ENCODE results near the gene RFX2. TPM values are rescaled to one million over a fixed set of nuclear protein-coding genes. Genes with fewer than 3 reads are reported as not detected.
"Not testable (repeated sequence)": the region's sequence is repeated elsewhere in the genome, so short reads cannot be mapped to it uniquely, and the experiment has no call there.

Gene RFX2
- polyA plus RNA-seq, 5 donors: 12.2 to 16.8 (median 14.5) TPM

- DNase-seq: no peak
These were observed 135.4 kb downstream of the RFX2 start for GRCh38 chr19:5974721-5975387.

DNA sequence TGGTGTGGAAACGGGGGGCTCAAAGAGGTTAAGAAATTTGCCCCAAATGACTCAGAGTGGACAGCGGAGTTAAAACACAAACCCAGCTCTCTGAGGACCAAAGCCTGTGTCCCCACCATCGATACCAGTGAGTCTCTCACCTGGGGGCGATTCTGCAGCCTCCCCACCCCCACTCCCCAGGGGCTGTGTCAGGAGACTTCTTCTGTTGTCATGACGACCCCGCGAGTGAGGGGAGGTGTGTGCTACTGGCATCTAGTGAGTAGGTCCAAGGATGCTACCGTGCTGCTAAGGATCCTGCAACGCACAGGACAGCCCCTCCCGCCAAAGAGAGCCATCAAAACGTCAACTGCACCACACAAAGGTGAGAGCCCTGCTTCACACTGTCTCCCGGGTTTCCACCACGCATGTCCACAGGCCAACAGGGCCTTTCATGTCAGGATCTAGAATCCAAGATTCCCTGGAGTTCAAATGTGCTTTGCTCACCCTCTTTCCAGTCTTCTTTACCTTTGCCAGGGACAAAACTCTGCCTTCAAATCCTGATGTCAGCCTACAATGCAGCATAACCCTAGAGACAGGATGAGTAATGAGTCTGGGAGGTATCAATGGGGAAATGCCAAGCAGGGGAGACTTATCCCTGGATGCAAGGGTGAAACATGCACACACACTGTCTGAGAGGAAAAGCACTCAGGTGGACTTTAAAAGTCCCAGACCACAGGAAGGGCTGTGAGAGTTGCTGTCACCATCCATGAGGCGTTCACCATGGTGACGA is 136.2 kb downstream of the RFX2 start:
- no peak for DNase-seq

- DNase-seq: no peak
These were observed 136.9 kb downstream of the RFX2 start for GRCh38 chr19:5973376-5973775.

DNA sequence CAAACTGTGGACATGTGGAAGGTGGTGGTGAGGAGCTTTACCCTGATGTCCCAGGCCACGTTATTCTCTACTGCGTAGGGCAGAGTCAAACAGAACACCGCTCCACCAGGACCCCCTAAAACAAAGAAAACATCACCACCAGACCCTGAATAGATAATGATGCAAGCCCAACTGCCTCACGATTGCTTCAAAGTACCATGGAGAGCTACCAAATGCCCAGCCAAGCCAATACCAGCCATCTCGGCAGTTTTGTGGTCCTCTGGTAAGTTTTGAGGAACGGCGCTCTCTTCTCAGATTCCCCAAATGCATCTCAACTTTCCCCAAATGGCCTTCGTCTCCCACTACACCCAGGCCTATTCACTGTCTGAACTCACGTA is 138.0 kb downstream of the RFX2 start:
- DNase-seq: no peak

- no peak for DNase-seq
These were observed 138.5 kb downstream of the RFX2 start for GRCh38 chr19:5971714-5972354.

GRCh38 chr19:5969476-5969875 is 140.8 kb downstream of the RFX2 start:
- DNase-seq: no peak

DNA sequence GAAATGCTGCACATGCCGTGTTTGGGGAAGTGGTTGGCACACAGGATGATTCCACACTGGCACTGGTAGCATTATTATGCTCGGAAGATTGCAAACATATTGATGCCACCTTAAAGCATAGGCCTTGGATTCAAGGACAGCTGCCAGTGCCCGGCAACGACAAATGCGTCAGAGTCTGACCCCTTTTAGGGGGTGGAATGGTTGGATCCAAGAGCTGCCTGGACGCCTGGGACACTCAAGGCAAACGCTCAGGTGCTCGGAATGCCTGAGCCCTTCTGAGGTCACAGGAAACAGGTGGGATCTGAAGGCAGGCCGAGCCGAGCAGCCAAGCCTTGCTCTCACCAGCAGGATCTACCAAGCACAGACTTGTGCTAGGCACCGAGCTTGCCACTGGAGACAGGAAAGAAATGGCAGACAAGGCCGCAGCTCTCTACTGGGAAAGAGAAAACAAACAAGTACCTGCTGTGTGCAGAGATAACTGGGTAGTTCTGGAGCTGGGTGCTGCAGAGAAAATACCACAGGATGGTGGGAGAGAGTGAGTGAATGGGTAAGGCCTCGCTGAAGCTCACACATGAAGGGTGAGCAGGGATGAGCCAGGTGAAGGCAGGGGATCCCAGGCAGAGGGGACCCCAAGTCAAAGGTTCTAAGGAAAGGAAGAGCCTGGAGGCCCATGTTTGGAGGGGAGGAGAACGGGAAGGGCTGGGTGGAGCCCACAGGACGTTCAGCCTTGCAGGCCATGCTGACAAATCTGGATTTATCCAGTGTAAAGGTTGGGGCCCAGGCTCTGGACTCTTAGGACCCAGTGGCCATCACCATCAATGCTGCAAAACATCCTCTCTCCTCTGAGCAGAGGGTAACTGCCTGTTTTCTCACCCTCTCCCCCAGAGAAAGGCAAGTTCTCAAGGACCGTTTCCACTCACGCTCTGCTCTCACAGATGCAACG is 141.6 kb downstream of the RFX2 start:
- no peak for DNase-seq

DNA sequence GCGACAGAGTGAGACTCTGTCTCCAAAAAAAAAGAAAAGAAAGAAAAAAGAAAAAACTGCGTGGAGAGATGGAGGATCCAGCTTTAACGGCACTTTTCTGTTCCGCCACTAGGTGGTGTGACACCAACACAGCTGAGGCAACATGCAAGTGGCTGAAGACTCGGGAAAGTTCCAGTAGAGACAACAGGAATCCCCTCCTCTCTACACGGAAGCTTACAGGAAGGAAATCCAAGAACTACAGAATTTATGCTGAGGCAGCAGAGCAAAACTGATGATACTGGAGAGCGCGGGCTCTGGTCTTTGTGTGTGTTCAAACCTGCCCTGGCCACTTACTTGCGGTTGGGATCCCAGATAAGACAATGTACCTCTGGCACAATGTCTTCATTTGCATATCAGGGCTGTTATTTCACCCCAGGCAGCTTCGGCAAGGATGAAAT is 142.3 kb downstream of the RFX2 start:
- DNase-seq: peak; percentile 67 to 75

DNA sequence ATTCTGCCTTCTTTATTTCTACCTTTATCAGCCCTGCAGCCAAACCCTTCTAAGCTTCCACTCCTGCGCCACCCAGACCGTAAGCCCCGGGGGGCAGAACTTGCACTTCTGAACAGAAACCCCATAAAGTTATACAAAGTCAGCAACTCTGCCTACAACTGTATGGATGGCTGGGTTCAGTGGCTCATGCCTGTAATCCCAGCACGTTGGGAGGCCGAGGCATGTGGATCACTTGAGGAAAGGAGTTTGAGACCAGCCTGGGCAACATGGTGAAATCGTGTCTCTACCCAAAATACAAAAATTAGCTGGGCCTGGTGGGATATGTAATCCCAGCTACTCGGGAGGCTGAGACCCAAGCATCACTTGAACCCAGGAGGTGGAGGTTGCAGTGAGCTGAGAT is 142.7 kb downstream of the RFX2 start:
- no peak for DNase-seq

- no peak for DNase-seq
These were observed 143.4 kb downstream of the RFX2 start for GRCh38 chr19:5966941-5967340.

DNA sequence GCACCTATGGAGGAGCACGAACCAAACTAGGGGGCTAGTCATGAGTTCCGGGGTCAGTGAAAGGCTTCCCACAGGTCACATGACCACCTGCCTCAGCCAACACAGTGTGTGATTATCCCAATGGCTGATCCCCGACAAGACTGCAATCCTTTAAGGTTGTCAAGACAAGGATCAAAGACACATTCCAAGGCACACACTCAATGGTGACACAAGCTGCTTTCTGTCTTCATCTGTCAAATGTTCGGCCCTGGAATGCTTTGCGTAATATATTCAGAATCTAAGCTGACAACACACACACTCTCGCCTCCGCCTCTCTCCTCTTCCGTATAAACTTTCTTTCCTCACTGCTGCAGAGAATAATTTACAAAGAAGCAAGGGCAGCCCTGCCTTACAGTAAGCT is 144.1 kb downstream of the RFX2 start:
- peak; percentile 74 to 80 for DNase-seq

- no peak for DNase-seq
These were observed 145.3 kb downstream of the RFX2 start for GRCh38 chr19:5964816-5965565.

- DNase-seq: no peak
These were observed 146.4 kb downstream of the RFX2 start for GRCh38 chr19:5963855-5964254.

DNA sequence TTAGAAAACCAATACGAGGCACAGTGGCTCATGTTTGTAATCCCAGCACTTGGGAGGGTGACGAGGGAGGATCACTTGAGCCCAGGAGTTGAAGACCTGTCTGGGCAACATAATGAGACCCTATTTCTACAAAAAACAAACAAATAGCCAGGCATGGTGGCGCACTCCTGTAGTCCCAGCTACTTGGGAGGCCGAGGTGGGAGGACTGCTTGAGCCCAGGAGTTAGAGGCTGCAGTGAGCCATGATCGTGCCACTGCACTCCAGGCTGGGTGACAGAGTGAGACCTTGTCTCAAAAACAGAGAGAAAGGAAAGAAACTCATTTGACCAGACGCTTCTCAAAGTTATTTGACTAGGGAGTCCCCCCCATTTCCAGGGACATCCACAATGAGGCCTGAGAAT is 147.0 kb downstream of the RFX2 start:
- not testable (repeated sequence) for DNase-seq

DNA sequence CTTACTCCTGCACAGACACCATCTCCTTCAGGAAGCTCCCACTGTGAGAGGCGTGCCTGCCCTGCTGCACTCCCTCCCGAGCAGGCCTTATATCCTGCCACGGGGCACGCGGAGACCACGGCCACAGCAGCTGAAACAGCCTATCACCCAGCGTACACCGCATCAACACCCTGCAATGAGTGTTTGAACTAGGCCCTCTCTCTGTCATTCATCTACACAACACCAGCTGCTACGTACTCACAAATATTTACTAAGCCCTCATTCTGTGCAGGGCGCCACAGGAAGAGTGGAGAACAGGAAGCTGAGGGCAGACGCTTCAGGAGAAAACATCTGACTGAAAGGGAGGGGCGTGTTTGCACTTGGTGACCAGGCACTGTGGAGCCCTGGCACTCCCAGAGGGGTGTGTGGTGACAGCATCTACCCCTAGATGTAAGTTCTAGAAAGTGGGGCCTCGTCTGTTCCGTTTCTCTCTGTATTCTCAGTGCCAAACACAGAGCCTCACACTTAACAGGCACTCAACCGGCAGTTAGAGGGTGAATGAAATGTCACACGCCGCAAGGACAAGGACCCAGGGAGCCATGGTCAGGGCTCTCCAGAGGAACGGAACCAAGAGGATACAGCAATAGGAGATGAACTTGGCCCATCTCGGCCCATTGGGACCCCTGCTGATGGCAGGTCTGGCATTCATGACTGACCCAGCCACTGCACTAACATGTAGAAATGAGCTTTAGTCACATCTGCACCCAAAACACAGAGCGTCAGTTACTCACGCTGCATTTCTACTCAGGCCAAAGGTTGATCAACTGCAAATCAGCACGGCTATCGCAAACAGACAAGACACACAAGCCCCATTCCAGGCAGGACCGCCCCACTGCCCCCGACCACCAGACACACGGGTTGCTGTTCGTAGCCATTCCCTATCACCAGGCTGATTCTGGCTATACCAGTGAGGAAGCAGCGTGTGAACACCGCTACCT is 148.0 kb downstream of the RFX2 start:
- DNase-seq: peak; percentile 67 to 68

DNA sequence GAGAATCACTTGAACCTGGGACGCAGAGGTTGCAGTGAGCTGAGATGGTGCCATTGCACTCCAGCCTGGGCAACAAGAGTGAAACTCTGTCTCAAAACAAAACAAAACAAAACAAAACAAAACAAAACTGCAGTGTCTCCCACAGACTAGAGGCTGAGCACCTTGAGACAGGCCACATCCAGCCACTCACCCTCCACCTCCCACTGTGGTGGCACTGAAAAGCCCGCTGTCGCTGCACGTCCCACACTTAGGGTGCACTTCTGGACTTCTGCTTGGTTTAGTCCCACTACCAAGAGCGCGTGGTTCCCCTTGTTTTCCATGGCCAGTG is 148.7 kb downstream of the RFX2 start:
- DNase-seq: not testable (repeated sequence)

DNA sequence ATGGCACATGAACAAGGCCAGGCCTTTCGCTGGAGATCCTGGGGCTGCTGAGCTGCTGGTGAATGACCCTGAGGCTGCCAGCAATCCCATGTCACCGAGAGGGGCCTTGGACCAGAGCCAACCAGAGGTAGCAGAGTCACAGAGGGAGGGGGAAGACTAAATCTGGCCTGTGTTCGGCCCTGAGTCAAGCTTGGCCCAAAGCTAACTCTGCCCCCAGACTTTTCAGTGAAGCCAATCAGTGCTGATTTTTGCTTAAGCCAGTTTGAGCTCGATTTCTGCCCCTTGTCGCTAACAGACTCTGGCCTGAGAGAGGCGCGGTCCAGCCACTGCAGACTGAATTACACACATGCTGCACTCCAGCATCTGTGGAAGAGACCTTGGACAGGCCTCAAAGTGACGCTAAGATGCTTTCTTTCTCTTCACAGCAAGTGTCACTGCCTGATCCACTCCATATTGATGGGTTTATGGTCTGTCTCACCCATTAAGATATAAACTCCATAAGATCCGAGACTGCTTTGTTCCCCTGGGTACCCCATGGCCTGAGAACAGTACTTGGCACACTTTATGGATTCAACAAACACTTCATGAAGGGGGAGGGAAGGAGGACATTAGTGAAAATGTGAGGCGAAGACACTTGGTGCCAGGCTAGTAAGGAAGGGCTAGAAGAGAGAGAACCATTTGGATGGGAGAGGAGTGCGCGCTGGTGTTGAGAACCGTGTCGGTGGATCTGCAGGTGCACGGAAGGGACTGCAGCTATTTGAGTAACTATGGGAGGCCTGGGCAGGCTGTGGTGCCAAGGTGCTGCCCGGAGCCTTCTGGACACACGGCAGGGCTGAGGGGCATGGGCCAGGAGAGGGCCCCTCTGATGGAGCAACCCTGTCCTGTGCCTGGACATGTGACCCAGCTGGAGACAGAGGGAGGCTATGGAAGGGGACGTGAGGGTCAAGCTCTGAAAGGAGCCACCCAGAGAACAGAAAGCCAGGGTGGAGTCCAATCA is 150.0 kb downstream of the RFX2 start:
- no peak for DNase-seq

DNA sequence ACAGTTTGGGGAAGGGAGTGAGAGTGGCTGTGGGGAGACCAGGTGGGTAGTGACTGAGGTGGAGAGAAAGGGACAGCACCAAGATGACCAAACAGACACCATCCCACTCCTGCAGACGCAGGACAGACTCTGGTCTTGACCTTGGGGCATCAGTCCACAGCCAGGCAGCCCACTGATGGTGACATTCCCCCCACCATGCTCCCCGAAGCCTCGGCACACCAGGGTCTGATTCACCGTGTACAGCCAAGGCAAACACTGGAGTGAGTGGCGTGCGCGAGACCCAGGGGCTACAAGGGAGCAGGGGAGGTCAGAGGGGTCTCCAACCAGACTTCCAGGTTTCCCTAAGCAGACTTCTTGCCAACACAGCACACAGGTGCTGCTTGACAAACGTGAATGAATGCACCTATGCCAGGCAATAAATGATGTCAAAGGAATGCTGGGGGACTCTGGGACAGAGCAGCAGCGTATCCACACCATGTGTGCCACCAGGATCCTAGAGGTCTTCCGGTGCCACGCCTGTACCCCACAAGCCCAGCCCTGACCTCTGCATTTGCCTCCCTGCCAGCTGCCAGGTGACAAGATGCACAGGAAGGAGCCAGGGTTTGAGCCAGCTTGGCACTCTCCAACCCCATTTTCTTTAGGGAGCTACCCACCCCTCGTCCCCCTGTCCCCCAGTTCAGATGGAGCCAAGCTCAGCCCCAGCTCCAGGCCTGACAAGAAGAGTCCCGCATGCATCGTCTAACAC is 150.9 kb downstream of the RFX2 start:
- DNase-seq: no peak
